ENCODE data around the gene KAT6B. TPM values are rescaled to one million over a fixed set of nuclear protein-coding genes. Genes with fewer than 3 reads are reported as not detected.

KAT6B gene
- total RNA-seq, 4 donors from 2014 or later, result 45.4 to 94.9 (median 62.9) TPM

- peaks cover 0 to 13% (median 0%) of the 10 kb centered on the region in 4 donors for H3K4me1 ChIP-seq
- peaks cover 0 to 38% (median 0%) of the 10 kb centered on the region in 3 donors for H3K36me3 ChIP-seq
- no peaks in the 10 kb centered on the region for H3K9me3 ChIP-seq
- H3K4me3 ChIP-seq, result no peak overlapping the region
- no peaks in the 10 kb centered on the region for H3K27me3 ChIP-seq
- DNase-seq, result no peak
- TF ChIP-seq POLR2A (IDR thresholded peaks at IDR 0.05) (no peak), CTCF (IDR thresholded peaks at IDR 0.05) (no peak)
- H3K27ac ChIP-seq, result no peak overlapping the region
These were observed 193.8 kb downstream of the KAT6B start for GRCh38 chr10:75020168-75020567.

GRCh38 chr10:75021379-75022249 is 195.2 kb downstream of the KAT6B start:
- Histone ChIP-seq H3K27ac (peak overlapping the region in 1 of 4 donors; percentile 2), H3K36me3 (peaks cover 0 to 52% (median 0%) of the 10 kb centered on the region in 3 donors), H3K9me3 (no peaks in the 10 kb centered on the region), H3K4me1 (peaks cover 0 to 14% (median 0%) of the 10 kb centered on the region in 4 donors), H3K27me3 (no peaks in the 10 kb centered on the region), H3K4me3 (no peak overlapping the region)
- TF ChIP-seq CTCF (IDR thresholded peaks at IDR 0.05) (no peak), POLR2A (IDR thresholded peaks at IDR 0.05) (no peak)
- no peak for DNase-seq

- Histone ChIP-seq H3K4me3 (no peak overlapping the region), H3K27ac (no peak overlapping the region), H3K9me3 (no peaks in the 10 kb centered on the region), H3K27me3 (no peaks in the 10 kb centered on the region), H3K4me1 (peaks cover 0 to 14% (median 0%) of the 10 kb centered on the region in 4 donors), H3K36me3 (peaks cover 0 to 61% (median 0%) of the 10 kb centered on the region in 3 donors)
- TF ChIP-seq CTCF (IDR thresholded peaks at IDR 0.05) (no peak), POLR2A (IDR thresholded peaks at IDR 0.05) (no peak)
- no peak for DNase-seq
These were observed 196.7 kb downstream of the KAT6B start for GRCh38 chr10:75023074-75023473.

GRCh38 chr10:75024971-75025523 is 198.6 kb downstream of the KAT6B start:
- DNase-seq, result no peak
- TF ChIP-seq POLR2A (IDR thresholded peaks at IDR 0.05), result no peak
- no peak for TF ChIP-seq CTCF (IDR thresholded peaks at IDR 0.05)
- peaks cover 0 to 9% (median 0%) of the 10 kb centered on the region in 4 donors for H3K4me1 ChIP-seq
- H3K4me3 ChIP-seq, result no peak overlapping the region
- H3K36me3 ChIP-seq, result peaks cover 0 to 75% (median 0%) of the 10 kb centered on the region in 3 donors
- no peak overlapping the region for H3K27ac ChIP-seq
- no peaks in the 10 kb centered on the region for H3K9me3 ChIP-seq
- no peaks in the 10 kb centered on the region for H3K27me3 ChIP-seq

- Histone ChIP-seq H3K4me3 (no peak overlapping the region), H3K27me3 (no peaks in the 10 kb centered on the region), H3K4me1 (peaks cover 0 to 3% (median 0%) of the 10 kb centered on the region in 4 donors), H3K36me3 (peaks cover 0 to 68% (median 0%) of the 10 kb centered on the region in 3 donors), H3K9me3 (no peaks in the 10 kb centered on the region), H3K27ac (no peak overlapping the region)
- DNase-seq, result no peak
- TF ChIP-seq POLR2A (IDR thresholded peaks at IDR 0.05) (no peak), CTCF (IDR thresholded peaks at IDR 0.05) (no peak)
These were observed 201.6 kb downstream of the KAT6B start for GRCh38 chr10:75028049-75028448.
